Retinal pigment epithelial cell (primary cell): ENCODE data around the gene MRPL54.

Experiments used
- DNase-seq: peaks from one replicate; pipeline ENCODE4 v3.0.0-alpha.2; 2010; ENCODE audit warnings: low read depth
- H3K4me3 ChIP-seq: 2 replicates; pipeline ENCODE4 v1.5.1; 2011; ENCODE audit warnings: mild to moderate bottlenecking, low read length, control low read depth, moderate library complexity
- CTCF ChIP-seq: conservative IDR thresholded peaks from 2 replicates; pipeline ENCODE4 v1.5.1; 2011; ENCODE audit warnings: low read depth, low read length, control low read depth, inconsistent platforms

The MRPL54 gene

GRCh38 chr19:3770136-3770999, 7.9 kb downstream of the MRPL54 start:
- H3K4me3 ChIP-seq = no peak overlapping the region
- DNase-seq = no peak
- no peak for TF ChIP-seq CTCF

GRCh38 chr19:3771000-3771905, 8.8 kb downstream of the MRPL54 start:
- no peak overlapping the region for H3K4me3 ChIP-seq
- DNase-seq = no peak
- TF ChIP-seq CTCF = no peak

GRCh38 chr19:3771906-3772455, 9.5 kb downstream of the MRPL54 start, which contains the start of gene RAX2:
RAX2 (minus strand) TSS chr19:3772228; CDS start chr19:3771742, 486 bp downstream.
- no peak for TF ChIP-seq CTCF
- H3K4me3 ChIP-seq = no peak within 1 kb of the TSS
- DNase-seq = no peak

GRCh38 chr19:3773814-3774515, 11.5 kb downstream of the MRPL54 start:
- no peak overlapping the region for H3K4me3 ChIP-seq
- no peak for TF ChIP-seq CTCF
- no peak for DNase-seq

- no peak for DNase-seq
- no peak overlapping the region for H3K4me3 ChIP-seq
- TF ChIP-seq CTCF = no peak
These were observed 12.3 kb downstream of the MRPL54 start for GRCh38 chr19:3774621-3775373.

GRCh38 chr19:3775374-3775711, 12.9 kb downstream of the MRPL54 start:
- TF ChIP-seq CTCF = no peak
- no peak for DNase-seq
- no peak overlapping the region for H3K4me3 ChIP-seq
